GM21447 (cell line): Measurements from ENCODE around the gene CTSC.
A peak's percentile ranks its signal among the peaks of the same experiment; 100 is the strongest.

Experiments used
- ATAC-seq: cut with Tn5 transposase; IDR thresholded peaks from one replicate; pipeline ENCODE4 v1.9.1; 2021; ENCODE audit not compliant: unreplicated experiment

The CTSC gene

DNA sequence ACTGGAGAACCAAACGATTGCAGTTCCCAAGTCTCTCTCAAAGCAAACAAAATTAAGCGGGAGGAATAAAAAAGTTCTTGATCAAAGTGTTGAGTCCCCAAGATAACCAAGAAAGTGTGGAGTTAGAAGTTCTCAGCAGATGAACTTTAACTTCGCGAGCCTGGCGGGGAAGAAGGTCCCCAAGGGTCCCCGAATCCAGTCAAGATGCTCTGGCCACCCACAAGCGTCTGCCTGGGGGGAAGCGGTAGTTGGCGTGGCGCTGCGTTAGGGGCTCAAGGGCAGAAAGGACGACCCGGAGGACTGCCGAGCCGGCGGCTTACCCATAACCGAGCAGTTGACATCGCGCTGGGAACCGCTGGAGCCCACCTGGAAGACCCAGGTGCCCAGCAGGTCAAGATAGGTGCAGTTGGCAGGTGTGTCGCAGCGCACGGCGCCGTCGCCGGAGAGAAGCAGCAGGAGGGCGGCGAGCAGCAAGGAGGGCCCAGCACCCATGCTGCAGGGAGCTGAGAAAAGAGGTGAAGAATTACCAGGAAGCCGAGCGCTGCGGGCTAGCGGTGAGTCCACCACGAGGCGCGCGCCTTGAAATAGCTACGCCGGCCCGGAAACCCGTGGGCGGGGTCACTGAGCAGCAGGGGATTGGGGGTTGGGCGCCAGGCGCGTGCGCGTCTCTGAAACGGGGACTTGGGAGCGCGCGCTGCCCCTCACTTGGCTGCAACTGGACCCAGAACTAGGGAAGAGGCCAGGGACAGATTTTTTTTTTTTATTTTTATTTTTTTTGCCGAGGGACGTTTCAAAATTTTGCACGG, at the start of gene CTSC:
Gene CTSC (minus strand): TSS at position 556 of the 806 bp plus-strand sequence. CDS start 64 bp downstream, at position 492.
- peak; percentile 94 for ATAC-seq

DNA sequence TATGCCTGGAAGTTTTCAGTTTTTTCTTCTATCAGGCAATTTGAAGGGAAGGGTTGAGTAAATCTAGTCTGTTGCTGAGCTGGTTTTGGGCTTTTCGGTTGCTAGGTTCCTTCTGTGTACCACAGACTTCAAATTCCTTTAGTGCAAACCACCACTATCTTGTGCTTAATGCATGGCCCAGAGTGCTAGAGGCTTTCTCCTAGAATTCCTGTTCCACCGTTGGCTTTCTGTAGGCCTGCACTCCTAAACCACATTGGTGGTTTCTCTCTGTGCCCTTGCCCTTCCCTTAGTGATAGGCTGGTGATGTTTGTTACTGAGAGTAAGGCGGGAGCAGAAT, 47.1 kb upstream of the CTSC start:
- ATAC-seq, result no peak

DNA sequence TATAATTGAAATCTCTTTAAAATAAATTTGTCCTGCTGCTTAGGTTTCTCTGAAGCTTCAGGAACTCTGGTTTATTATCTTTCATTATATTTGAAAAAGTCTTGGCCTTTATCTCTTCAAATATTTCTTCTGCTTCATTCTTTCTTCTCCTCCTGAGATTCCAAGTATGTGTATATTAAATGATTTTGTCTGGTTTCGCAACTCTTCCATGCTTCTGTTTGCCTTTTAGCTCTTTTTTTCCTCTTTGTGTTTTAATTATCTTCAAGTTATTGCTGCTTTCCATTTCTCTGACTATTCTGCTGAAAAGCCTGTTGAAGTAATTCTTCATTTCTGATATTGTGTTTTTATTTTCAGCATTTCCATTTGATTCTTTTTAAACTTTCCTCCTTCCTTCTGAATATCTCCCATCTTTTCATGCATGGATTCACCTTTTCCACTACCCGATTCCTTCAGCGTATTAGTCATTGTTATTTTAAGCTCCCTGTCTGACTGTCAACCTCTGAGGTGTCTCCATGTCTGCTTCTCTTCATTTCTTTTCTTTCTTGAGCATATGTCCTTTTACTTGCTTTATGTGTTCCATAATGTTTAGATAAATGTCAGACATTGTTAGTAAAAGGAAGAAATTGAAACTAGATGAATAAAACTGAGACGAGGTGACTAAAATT, 46.6 kb upstream of the CTSC start:
- ATAC-seq, result no peak

DNA sequence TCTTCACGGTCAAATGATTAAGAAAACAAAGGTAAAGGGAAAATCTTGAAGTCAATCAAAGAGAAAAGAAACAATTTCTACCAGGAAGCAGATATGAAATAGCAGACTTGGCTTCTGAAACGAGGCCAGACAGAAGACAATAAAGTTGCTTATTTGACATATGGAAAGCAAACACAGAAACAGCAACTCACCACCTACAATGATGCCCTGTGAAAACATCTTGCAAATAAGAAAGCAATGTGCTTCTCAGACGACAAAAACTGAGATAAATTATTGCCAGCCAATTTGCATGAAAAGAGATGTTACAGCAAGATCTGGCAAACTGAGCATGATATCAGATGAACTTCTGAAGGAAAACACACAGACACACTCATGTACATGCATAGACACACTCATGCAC, 45.9 kb upstream of the CTSC start:
- ATAC-seq, result no peak

DNA sequence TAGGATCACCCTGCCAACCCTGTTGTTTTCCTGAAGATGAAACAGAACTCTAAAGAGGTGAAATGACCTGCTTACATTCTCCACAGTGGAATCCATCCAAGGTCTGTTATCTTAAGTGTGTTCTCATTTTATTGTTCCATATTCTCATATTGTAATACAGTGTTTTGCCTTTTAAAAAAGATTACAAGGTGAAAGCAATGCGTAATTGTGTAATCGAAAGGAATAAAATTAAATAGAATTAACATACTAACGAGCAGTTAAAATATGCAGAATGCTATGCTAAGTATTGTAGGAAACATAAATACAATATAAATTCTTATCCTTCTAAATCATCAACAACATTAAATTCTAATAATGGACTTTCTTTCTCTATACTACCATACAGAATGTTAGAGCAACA, 41.6 kb upstream of the CTSC start:
- no peak for ATAC-seq

DNA sequence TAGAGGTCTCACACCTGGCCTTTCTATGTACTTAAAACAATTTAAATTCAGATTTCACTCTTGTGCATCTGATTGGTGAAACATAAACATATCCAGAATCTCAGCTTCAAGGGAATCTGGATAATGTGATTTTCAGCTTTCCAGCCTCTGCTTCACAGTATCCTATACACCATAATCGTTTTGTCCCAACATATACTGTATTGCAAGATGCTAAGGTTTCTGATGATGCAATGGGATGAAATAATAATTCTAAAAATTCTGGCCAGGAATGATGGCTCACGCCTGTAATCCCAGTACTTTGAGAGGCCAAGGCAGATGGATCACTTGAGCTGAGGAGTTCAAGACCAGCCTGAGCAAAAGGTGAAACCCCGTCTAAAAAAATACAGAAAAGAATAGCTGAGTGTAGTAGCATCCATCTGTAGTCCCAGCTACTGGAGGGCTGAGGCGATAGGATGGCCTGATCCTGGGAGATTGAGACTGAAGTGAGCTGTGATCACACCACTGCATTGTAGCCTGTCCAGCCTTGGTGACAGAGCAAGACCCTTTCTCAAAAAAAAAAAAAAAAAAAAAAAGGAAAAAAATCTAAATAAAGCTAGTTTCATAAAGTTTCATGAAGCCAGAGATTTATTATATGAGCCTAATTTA, 41.0 kb upstream of the CTSC start:
- ATAC-seq, result no peak

DNA sequence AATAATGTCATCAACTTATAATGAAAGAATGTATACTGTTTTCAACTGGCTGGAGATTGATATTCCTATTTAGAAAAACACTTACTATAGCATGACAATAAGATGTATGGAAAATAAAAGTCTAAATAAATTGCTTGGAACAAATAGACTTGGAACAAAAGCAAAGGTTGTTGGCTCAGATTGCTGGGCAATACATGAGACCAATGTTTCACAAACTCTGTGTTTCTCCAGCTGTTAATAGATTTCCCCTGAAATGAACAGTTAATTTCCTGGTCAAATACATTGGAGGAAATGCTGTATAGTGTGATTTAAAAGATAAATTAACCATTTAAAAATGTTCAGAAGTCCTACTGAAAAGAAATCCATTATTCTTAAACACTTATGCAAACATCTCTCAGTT, 40.1 kb upstream of the CTSC start:
- no peak for ATAC-seq

DNA sequence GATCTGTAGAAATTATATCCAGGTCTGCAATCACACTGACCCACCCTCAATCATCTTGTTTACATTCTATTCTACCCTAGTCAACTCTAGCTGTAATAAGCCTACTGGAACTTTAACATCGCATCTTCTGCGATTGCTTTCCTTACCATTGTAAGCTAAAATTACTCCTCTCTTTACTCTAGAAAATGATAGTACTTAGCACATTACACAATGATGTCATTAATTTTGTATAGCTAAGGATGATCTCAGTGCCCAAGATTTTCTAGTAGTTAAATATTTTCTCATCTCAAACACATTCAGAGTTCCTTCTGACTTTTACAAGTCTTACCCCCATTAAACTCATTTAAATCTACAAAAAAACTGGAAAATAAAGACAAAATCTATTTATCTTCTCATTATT, 39.6 kb upstream of the CTSC start:
- no peak for ATAC-seq

DNA sequence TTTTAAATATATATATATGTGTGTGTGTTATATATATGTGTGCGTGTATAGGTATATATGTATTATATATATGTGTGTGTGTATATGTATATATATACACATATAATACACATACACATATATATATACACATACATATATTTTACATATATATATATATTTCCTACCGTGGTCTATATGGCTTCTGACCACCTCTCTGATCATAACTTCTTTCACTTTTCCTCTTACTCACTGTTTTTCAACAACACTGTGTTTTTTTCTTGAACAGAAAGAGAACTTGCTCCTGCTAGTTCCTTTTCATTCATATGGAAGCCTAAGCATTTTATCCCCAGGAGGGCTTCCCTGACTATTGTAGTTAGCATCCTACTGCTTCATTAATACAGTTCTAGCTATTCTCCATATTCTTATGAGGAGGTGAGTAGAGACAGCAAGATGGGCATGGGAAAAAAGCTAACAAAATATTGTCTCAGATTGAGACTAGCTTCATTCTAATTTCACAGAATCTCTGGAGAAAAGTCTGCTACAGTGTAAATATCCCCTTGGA, 38.5 kb upstream of the CTSC start:
- ATAC-seq, result no peak

DNA sequence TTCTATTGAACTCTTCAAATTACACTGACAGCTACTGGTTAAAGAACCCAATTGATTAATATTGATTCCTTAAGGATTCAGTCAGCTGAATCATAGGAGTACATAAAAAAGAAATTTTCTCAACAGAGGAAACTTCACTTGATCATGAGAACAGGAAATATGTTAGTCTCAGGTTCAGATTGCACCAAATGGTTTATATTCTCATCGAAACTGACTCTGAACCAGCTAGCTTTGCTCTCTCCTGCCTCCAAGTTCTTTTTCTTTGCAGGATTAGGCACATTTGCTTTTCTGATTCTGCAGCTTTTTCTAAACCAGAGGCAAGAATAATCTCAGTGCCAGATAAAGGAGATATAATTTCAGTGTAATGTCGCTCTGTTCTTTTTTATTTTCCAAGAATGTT, 33.2 kb upstream of the CTSC start:
- ATAC-seq, result no peak

DNA sequence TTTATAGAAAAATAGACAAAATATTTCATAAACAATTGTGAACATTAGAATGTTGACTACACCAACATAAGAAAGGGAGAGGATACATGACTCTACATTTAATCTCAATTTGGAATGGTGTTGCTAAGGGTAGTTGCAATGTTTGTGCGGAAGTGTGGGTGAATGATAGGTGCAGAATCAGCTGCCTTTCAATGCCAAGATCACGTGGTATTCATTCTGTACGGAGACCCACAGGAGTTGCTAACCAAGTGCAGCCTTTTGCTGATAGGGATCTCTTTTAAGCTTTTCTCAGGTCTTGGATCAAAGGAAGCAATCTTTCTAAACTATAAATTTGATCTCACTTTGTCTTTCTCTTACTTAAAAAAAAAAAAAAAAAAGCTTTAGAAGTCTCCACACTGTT, 29.8 kb upstream of the CTSC start:
- no peak for ATAC-seq

DNA sequence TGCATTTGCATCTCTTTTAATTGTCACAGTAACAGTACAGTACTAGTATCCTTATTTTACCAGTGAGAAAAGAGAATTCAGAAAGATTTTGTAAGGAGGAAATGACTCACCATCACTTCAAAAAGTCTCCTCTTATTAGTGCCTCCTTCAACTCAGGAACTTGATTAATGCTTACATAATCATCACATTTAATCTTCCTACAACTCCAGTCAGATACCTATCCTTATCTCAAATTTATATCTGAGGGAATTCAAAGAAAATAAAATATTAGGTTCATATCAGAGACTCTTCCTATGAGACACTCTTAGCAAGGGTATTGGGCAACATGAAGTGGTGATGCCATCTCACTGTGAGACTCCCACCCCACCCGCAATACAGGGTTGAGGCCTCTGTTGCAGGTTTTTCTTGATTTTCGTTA, 26.1 kb upstream of the CTSC start:
- no peak for ATAC-seq

DNA sequence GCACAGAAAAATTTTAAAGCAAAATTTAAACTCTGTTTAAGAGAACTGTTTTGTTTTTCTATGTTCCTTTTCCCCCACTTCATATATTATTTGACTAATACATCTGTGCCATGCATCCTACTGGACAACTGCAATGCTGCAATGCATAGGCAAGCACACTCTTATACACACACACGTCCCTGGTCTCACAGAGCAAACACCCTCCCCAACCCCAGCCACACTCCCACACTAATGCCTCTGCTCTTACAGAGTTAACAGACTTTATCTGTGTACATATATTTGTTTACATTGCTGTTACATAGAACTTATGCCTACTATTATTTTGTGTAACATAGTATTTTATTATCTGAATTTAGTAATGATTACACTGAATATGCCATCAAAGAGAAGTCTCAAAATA, 25.5 kb upstream of the CTSC start:
- ATAC-seq, result no peak

DNA sequence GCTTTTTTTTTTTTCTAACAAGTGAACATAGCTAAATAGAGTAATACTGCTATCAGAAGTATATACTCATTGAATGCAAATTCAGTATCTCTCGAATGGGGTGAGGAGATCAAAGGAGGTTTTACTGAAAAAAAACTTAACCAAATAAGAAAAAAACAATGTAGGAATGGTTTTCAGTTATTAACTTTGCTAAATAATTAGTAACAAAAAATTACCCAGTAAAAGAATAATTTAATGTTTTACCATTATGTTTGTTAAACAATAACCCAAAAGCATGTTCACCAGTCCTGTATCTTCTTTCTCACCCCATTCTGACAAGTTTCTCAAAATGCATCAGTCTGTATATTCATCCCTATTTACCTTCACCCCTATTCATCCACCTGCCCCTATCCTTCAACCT, 22.6 kb upstream of the CTSC start:
- ATAC-seq, result no peak

DNA sequence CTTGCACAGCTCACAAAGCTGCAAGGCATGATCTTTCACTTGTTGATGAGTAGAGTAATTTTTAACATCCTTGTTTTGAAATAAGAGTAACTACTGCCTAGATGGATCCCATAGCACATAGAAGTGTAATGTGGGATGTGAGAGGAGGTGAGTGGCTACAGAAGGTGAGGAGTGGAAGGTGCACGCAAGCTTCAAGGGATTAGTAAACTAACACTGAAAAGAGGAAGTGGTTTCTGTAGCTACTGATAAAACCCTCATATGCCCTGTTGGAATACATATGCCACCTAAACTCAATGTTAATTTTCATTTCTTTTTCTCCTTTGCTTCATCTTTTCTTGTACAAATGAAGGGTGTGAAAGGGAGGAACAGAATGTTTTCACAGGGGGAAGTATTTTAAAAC, 22.0 kb upstream of the CTSC start:
- ATAC-seq, result peak; percentile 76

DNA sequence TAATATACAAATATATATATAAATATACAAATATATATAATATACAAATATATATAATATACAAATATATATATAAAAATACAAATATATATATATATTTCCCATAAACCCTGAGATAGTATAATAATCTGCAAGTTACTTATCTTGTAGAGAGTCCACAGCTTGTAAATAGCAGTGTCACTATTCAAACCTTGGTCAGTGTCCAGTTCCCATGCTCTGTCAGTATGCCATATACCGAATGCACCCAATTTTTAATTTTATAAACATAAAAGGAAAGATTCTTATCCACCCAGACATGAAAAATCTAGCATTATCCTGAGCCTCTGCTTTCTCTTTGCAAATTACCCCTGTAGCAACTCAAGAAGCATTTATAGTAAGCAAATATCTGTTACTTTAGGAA, 21.6 kb upstream of the CTSC start:
- no peak for ATAC-seq

DNA sequence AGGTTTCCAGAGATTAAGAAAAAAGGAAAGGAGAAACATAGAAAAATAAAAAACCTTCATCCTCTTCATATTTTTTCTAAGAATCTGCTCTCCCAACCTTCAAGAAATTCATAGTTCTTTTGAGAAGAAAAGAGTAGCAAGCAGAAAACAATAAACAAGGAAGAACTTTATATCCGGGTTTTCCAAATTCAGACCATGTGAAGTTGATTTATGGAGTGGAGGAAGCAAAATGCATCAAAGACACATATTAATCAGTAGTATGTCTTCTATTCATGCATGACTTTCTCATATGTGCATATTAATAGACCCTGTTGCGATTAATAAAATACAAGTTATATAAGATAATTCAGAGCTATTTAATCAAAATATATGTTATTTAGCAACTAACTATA, 20.5 kb upstream of the CTSC start:
- no peak for ATAC-seq

DNA sequence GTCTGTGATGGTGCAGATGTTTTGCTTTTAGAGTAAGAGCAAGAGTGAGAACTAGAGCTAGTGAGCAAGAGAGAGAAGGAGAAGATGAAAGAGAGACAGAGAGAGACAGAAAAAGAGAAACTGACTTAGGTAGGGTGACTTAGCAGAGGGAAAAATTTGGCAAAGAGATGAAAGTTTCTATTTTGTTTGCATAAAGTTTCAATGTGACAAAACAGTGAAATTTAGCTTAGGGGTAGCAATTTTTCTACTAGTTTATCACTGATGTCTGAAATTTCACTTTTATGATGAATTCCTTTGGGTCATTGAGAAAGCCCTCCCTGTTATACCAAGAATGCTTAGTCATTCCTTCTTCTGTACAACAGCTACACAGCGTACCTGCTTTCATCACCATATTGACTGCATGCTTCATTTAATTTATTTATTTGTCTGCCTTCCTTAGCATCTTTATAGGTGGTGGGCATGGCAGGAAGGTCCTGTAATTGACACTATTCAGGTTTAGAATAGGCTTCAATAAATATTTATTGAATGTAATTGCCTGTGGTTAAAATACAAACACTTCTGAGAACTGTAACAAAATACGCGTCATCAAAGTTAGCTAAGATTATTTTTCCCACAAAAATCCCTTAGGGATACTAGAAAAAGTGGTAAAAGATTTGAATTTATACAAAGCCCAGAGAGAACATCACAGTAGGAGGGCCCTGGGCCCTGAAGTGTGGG, 19.9 kb upstream of the CTSC start:
- ATAC-seq, result peak; percentile 47

DNA sequence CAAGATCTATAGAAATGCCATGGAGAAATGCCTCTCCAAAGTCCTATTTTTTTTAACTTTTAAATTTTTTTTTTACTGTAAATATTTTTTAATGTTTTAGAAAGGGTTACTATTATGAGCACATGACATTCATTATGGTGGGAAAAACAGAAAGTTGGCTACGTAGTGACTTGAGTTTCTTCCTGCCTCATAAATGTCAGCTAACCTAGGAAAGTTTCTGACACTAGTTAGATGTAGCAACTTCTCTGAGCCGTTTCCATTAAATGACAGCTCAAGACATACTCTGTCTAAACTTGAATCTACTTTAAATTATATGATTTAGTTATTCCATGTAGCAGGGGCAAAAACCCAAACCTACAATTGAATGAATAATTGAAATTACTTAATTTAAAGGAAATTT, 18.4 kb upstream of the CTSC start:
- ATAC-seq, result no peak

DNA sequence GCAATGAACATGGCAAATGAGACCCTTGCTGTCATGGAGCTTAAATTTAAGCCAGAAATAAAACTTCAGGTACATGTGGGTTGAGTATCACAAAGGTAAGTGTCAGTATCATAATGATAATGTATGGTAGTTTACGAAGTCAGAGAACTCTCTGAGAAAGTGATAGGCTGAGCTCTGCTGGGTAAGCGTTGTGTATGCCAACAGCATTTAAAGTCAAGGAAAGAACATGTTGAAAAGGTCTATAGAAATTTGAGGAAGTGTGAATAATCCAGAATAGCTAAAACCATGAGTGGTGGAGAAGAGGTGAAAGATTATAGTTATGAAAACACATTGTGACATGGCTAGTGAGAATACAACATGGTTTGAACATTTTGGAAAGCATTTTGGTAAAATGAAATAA, 17.4 kb upstream of the CTSC start:
- no peak for ATAC-seq

DNA sequence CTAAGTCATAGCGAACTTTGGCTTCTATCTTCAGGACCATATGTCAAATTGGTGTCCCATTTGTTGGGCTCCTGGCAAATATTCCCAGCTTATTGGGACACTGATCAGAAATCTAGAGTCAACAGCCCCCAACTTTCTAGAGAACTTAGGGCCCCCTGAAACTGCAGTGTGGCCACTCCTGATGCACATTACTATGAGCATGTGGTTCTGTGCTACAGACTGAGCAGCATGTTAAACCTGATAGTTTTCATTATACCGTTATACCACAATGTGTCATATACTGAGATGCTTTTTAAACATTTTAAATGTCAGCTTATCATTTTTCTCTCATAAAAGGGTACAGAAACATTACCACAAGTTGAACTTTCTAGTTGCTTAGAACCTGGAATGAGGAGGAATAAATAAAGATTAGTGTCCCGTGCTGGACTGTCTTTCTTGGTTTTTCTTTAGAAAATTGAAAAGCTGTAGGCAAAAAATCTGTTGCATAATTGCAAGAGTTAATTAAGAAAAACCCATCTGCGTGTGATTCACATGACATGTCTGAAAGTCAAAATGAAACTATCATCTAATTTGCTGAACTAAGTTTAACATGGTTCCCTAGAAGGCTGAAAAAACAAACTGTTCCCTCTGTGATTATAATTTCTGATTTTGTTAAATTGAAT, 16.4 kb upstream of the CTSC start:
- ATAC-seq, result peak; percentile 34
